HCT116 (cell line): ENCODE measurements around the gene IL1RAPL1. TPM values are rescaled to one million over a fixed set of nuclear protein-coding genes. Genes with fewer than 3 reads are reported as not detected.

Experiments used
- ATAC-seq: fragments of 200-7000 bp; cut with Tn5 transposase; 2 replicates; pipeline ENCODE4 v1.9.1; 2020; ENCODE audit warnings: mild to moderate bottlenecking, moderate library complexity
- BruUV-seq: library from RNA; stranded (reverse); fragments of 400-500 nt; replicated peaks from 2 replicates; lab custom pipeline; 2021; lab: Mats Ljungman, UMichigan
- CTCF ChIA-PET: fragments of 300-600 bp; sonication (Branson Sonifier 250); formaldehyde crosslinking; loops from one replicate; lab custom pipeline; 2021; ENCODE audit warnings: antibody characterized with exemption; lab: Charles Lee
- POLR2A ChIA-PET: fragments of 300-600, 350-600 bp; sonication (Branson Sonifier 250); formaldehyde crosslinking; loops from one replicate; lab custom pipeline; 2021; ENCODE audit warnings: antibody characterized with exemption; lab: Charles Lee
- RAD21 ChIA-PET, 2 experiments: fragments of 300-600 bp; sonication (Branson Sonifier 250); formaldehyde crosslinking; loops; one replicate each; lab custom pipeline; 2023; ENCODE audit warnings: low total read pairs in 2 of 2; ENCODE audit not compliant: uncharacterized antibody in 2 of 2, unreplicated experiment in 2 of 2, low non-redundant PET in 1 of 2; lab: Charles Lee
- DNase-seq: peaks from one replicate; pipeline ENCODE4 v3.0.0-alpha.2; 2010; ENCODE audit warnings: low read depth, low spot score
- H2AFZ ChIP-seq: fragments of 200-600 bp; shearing (Covaris generic), sonication (generic); 2 replicates; pipeline ENCODE4 v1.6.1; 2017; ENCODE audit warnings: low read depth, mixed run types, mixed read lengths, antibody characterized with exemption, low read length; ENCODE audit not compliant: poor library complexity, severe bottlenecking
- H3K27ac ChIP-seq: 2 replicates; pipeline ENCODE4 v1.5.1; 2012; ENCODE audit warnings: low read depth, low read length
- H3K27me3 ChIP-seq: fragments of 200-600 bp; sonication (generic); 2 replicates; pipeline ENCODE4 v1.6.1; 2016; ENCODE audit warnings: mixed run types, low read length, mixed read lengths; ENCODE audit not compliant: insufficient read depth
- H3K36me3 ChIP-seq, 2 experiments: fragments of 200-500 bp in 1 of 2; fragments of 200-600 bp in 1 of 2; sonication (Bioruptor generic) in 1 of 2; sonication (generic) in 1 of 2; 2 replicates each; pipeline versions ENCODE4 v1.5.1 to v1.6.1; 2014 to 2016; ENCODE audit warnings: low read length in 2 of 2, inconsistent platforms in 1 of 2, mixed read lengths in 1 of 2, mixed run types in 1 of 2; ENCODE audit not compliant: insufficient read depth in 2 of 2, control insufficient read depth in 1 of 2
- H3K4me1 ChIP-seq, 2 experiments: fragments of 200-600 bp in 1 of 2; sonication (generic) in 1 of 2; 2 replicates each; pipeline versions ENCODE4 v1.5.1 to v1.6.1; 2012 to 2017; ENCODE audit warnings: low read length in 2 of 2, inconsistent platforms in 1 of 2, mild to moderate bottlenecking in 1 of 2, mixed read lengths in 1 of 2, mixed run types in 1 of 2, moderate library complexity in 1 of 2; ENCODE audit not compliant: insufficient read depth in 2 of 2, control insufficient read depth in 1 of 2
- H3K4me2 ChIP-seq: fragments of 200-600 bp; sonication (generic); 2 replicates; pipeline ENCODE4 v1.6.1; 2017; ENCODE audit warnings: mixed run types, low read length, mixed read lengths
- H3K4me3 ChIP-seq, 2 experiments: fragments of 200-600 bp in 1 of 2; sonication (generic) in 1 of 2; replicated peaks in 1 of 2; 2 replicates each; pipeline ENCODE4 v1.5.1; 2011 to 2016; ENCODE audit warnings: low read length in 2 of 2, control low read depth in 1 of 2, low read depth in 1 of 2, mild to moderate bottlenecking in 1 of 2, mixed read lengths in 1 of 2, mixed run types in 1 of 2
- H3K79me2 ChIP-seq: fragments of 200-600 bp; sonication (generic); 2 replicates; pipeline ENCODE4 v1.6.1; 2017; ENCODE audit warnings: mild to moderate bottlenecking, mixed run types, low read length, moderate library complexity, mixed read lengths; ENCODE audit not compliant: insufficient read depth
- H3K9ac ChIP-seq: fragments of 200-600 bp; sonication (generic); 2 replicates; pipeline ENCODE4 v1.6.1; 2016; ENCODE audit warnings: low read length, mixed read lengths
- H3K9me2 ChIP-seq: fragments of 200-600 bp; sonication (generic), shearing (Covaris generic); 2 replicates; pipeline ENCODE4 v1.6.1; 2017; ENCODE audit warnings: mixed run types, mild to moderate bottlenecking, moderate library complexity; ENCODE audit not compliant: insufficient read depth
- H3K9me3 ChIP-seq, 2 experiments: fragments of 200-500 bp in 1 of 2; fragments of 200-600 bp in 1 of 2; sonication (Bioruptor generic) in 1 of 2; sonication (generic) in 1 of 2; 2 replicates each; pipeline ENCODE4 v1.6.1; 2014 to 2017; ENCODE audit warnings: low read length in 2 of 2, mixed read lengths in 2 of 2, inconsistent platforms in 1 of 2, low read depth in 1 of 2, mild to moderate bottlenecking in 1 of 2, mixed run types in 1 of 2, moderate library complexity in 1 of 2; ENCODE audit not compliant: control insufficient read depth in 1 of 2, insufficient read depth in 1 of 2
- H4K20me1 ChIP-seq: fragments of 200-600 bp; sonication (generic), shearing (Covaris generic); 2 replicates; pipeline ENCODE4 v1.6.1; 2017; ENCODE audit warnings: mixed run types, mild to moderate bottlenecking, moderate library complexity; ENCODE audit not compliant: insufficient read depth
- CBX3 ChIP-seq: IDR thresholded peaks from 2 replicates; pipeline ENCODE4 v1.6.1; 2012; ENCODE audit warnings: low read depth
- CEBPB ChIP-seq: IDR thresholded peaks from 2 replicates; pipeline ENCODE4 v1.6.1; 2012; ENCODE audit warnings: low read depth
- CTCF ChIP-seq, 3 experiments: fragments of 200-600 bp in 1 of 3; sonication (generic) in 1 of 3; IDR thresholded peaks in 2 of 3; conservative IDR thresholded peaks in 1 of 3; 2 replicates each; pipeline ENCODE4 v1.5.1; 2012 to 2017; ENCODE audit warnings: low read depth in 2 of 3, low read length in 2 of 3, antibody characterized with exemption in 1 of 3, borderline replicate concordance in 1 of 3, control low read depth in 1 of 3, mild to moderate bottlenecking in 1 of 3, mixed read lengths in 1 of 3, mixed run types in 1 of 3, moderate library complexity in 1 of 3; ENCODE audit not compliant: insufficient read depth in 1 of 3
- EGR1 ChIP-seq: IDR thresholded peaks from 2 replicates; pipeline ENCODE4 v1.6.1; 2012; ENCODE audit warnings: low read depth
- EZH2 ChIP-seq: fragments of 200-600 bp; sonication (generic); IDR thresholded peaks from 2 replicates; pipeline ENCODE4 v1.6.1; 2017; ENCODE audit warnings: antibody characterized with exemption, mixed run types
- EZH2phosphoT487 ChIP-seq: fragments of 200-600 bp; IDR thresholded peaks from 2 replicates; pipeline ENCODE4 v1.6.1; 2018; ENCODE audit warnings: antibody characterized with exemption, borderline replicate concordance
- JUND ChIP-seq: IDR thresholded peaks from 2 replicates; pipeline ENCODE4 v1.6.1; 2012
- POLR2A ChIP-seq: IDR thresholded peaks from 2 replicates; pipeline ENCODE4 v1.7.0; 2011; ENCODE audit warnings: borderline replicate concordance; ENCODE audit not compliant: insufficient read depth, insufficient read length; ENCODE audit errors: extremely low read depth
- POLR2AphosphoS5 ChIP-seq: IDR thresholded peaks from 2 replicates; pipeline ENCODE4 v1.6.1; 2011; ENCODE audit warnings: mild to moderate bottlenecking, low read depth, low read length, moderate library complexity
- REST ChIP-seq: IDR thresholded peaks from 2 replicates; pipeline ENCODE4 v1.6.1; 2012; ENCODE audit warnings: low read depth
- SIN3A ChIP-seq: IDR thresholded peaks from 2 replicates; pipeline ENCODE4 v1.6.1; 2012; ENCODE audit warnings: low read depth
- TCF7L2 ChIP-seq: IDR thresholded peaks from 2 replicates; pipeline ENCODE4 v1.7.0; 2011; ENCODE audit warnings: borderline replicate concordance, inconsistent platforms; ENCODE audit not compliant: insufficient read depth, insufficient read length; ENCODE audit errors: extremely low read depth
- ZBTB33 ChIP-seq: IDR thresholded peaks from 2 replicates; pipeline ENCODE4 v1.6.1; 2011; ENCODE audit warnings: mild to moderate bottlenecking, low read length, moderate library complexity; ENCODE audit not compliant: insufficient replicate concordance; ENCODE audit errors: extremely low read depth
- ZNF274 ChIP-seq: fragments of 200-500 bp; sonication (Bioruptor generic); IDR thresholded peaks from 2 replicates; pipeline ENCODE4 v1.6.1; 2014; ENCODE audit warnings: mild to moderate bottlenecking, low read depth, low read length, inconsistent platforms
- intact Hi-C: fragments of 100-400 bp; cut with micrococcal nuclease; formaldehyde crosslinking; loops from 2 replicates; pipeline ENCODE4 v1.10.0; 2022
- total RNA-seq: library from RNA; stranded (reverse); gene quantifications from one replicate; pipeline ENCODE4 v1.2.1, GENCODE V29; 2021; ENCODE audit not compliant: unreplicated experiment

The IL1RAPL1 gene
- total RNA-seq, 1 experiment from 2014 or later, result 2.8 TPM

GRCh38 chrX:29788991-29789699, 1201.9 kb downstream of the IL1RAPL1 start (continued):
- TF ChIP-seq ZBTB33, result no peak
- TF ChIP-seq POLR2AphosphoS5, result no peak
- no peak for TF ChIP-seq POLR2A
- no peak for TF ChIP-seq JUND
- TF ChIP-seq CTCF (IDR thresholded peaks at IDR 0.05 in 2 of 3, conservative IDR thresholded peaks at IDR 0.05 in 1 of 3; ENCODE audit: borderline replicate concordance in 1 of 3, insufficient read depth in 1 of 3, low read depth in 2 of 3, low read length in 2 of 3), result no peak

- H3K4me1 ChIP-seq, result no peaks in the 10 kb centered on the region
- RAD21 ChIA-PET, result no interaction called here
- CTCF ChIA-PET, result no interaction called here
- H3K4me2 ChIP-seq, result no peak overlapping the region
- no peaks in the 10 kb centered on the region for H3K9me3 ChIP-seq
- H3K9ac ChIP-seq, result no peak overlapping the region
- no peak for TF ChIP-seq ZNF274
- no peak for TF ChIP-seq ZBTB33
- TF ChIP-seq EZH2phosphoT487, result no peak
- TF ChIP-seq SIN3A, result no peak
- TF ChIP-seq TCF7L2, result no peak
- no peak for TF ChIP-seq CEBPB
- no peak for TF ChIP-seq EGR1
- no peak for TF ChIP-seq CBX3
- TF ChIP-seq EZH2, result no peak
- no peak for TF ChIP-seq REST
- H3K4me3 ChIP-seq, result no peak overlapping the region
- no peaks in the 10 kb centered on the region for H4K20me1 ChIP-seq
- DNase-seq, result no peak
- H2AFZ ChIP-seq, result no peak overlapping the region
- H3K27ac ChIP-seq, result no peak overlapping the region
- no peaks in the 10 kb centered on the region for H3K9me2 ChIP-seq
- H3K79me2 ChIP-seq, result no peaks in the 10 kb centered on the region
- ATAC-seq, result no peak
- POLR2A ChIA-PET, result no interaction called here
- BruUV-seq, result no TSS peak
- no peaks in the 10 kb centered on the region for H3K36me3 ChIP-seq
- H3K27me3 ChIP-seq, result no peaks in the 10 kb centered on the region
- intact Hi-C loops, result no loop called here
These were observed 1205.1 kb downstream of the IL1RAPL1 start for GRCh38 chrX:29792335-29792734.
